Natural killer cell (primary cell): ENCODE results near the gene RIPOR2. TPM values are rescaled to one million over a fixed set of nuclear protein-coding genes. Genes with fewer than 3 reads are reported as not detected.

Source experiments
- ATAC-seq, 3 donors: fragments of 150-1000 bp in 2 of 3; fragments of 200-7000 bp in 1 of 3; cut with Tn5 transposase; 1 replicate in 1 of 3; 2 replicates in 2 of 3; pipeline ENCODE4 v1.10.0; 2021; ENCODE audit warnings: mild to moderate bottlenecking in 2 of 3, moderate library complexity in 2 of 3
- DNase-seq, 2 donors: peaks; one replicate each; pipeline versions ENCODE4 v3.0.0 to v3.0.0-alpha.2; 2013 to 2021; ENCODE audit warnings: mixed read lengths in 1 of 2
- H3K27ac ChIP-seq: one replicate; pipeline ENCODE4 v1.5.1; 2013; ENCODE audit warnings: mild to moderate bottlenecking, low read length
- H3K27me3 ChIP-seq: one replicate; pipeline ENCODE4 v1.6.1; 2013; ENCODE audit warnings: low read length; ENCODE audit not compliant: control insufficient read depth, insufficient read depth
- H3K36me3 ChIP-seq: one replicate; pipeline ENCODE4 v1.6.1; 2013; ENCODE audit warnings: low read length; ENCODE audit not compliant: control insufficient read depth, insufficient read depth
- H3K4me1 ChIP-seq: one replicate; pipeline ENCODE4 v1.6.1; 2013; ENCODE audit warnings: low read length; ENCODE audit not compliant: control insufficient read depth, insufficient read depth
- H3K4me3 ChIP-seq: one replicate; pipeline ENCODE4 v1.5.1; 2013; ENCODE audit warnings: low read length
- H3K9me3 ChIP-seq: one replicate; pipeline ENCODE4 v1.6.1; 2013; ENCODE audit warnings: low read length; ENCODE audit not compliant: control insufficient read depth, insufficient read depth
- H3K27ac Mint-ChIP-seq, 2 donors: one replicate each; pipeline ENCODE4 v1.8.0; 2022; ENCODE audit warnings: mild to moderate bottlenecking in 2 of 2, mixed read lengths in 2 of 2, moderate library complexity in 1 of 2
- H3K27me3 Mint-ChIP-seq, 2 donors: one replicate each; pipeline ENCODE4 v1.8.0; 2022; ENCODE audit warnings: low read depth in 2 of 2, mixed read lengths in 2 of 2
- H3K36me3 Mint-ChIP-seq: one replicate; pipeline ENCODE4 v1.8.0; 2022; ENCODE audit warnings: mixed read lengths
- H3K4me1 Mint-ChIP-seq, 2 donors: one replicate each; pipeline ENCODE4 v1.8.0; 2022; ENCODE audit warnings: mixed read lengths in 2 of 2
- H3K4me3 Mint-ChIP-seq: one replicate; pipeline ENCODE4 v1.8.0; 2022; ENCODE audit warnings: mild to moderate bottlenecking, moderate library complexity, mixed read lengths
- H3K9me3 Mint-ChIP-seq, 2 donors: one replicate each; pipeline ENCODE4 v1.8.0; 2022; ENCODE audit warnings: mixed read lengths in 2 of 2
- CTCF ChIP-seq: fragments of 200-600 bp; IDR thresholded peaks from one replicate; pipeline ENCODE4 v1.8.0; 2022; ENCODE audit warnings: antibody characterized with exemption
- WGBS: methylation state at CpG from one replicate; pipeline ENCODE4 v1.1.7; 2013; ENCODE audit warnings: missing lambda C conversion rate; ENCODE audit not compliant: insufficient coverage; 5-methylcytosine and 5-hydroxymethylcytosine counted together
- intact Hi-C: fragments of 100-400 bp; cut with micrococcal nuclease; formaldehyde crosslinking; loops from one replicate; pipeline ENCODE4 v1.14.2; 2022
- total RNA-seq, 4 donors: library from RNA; stranded (reverse); fragments of 120-200 nt in 1 of 4; gene quantifications; one replicate each; pipeline versions ENCODE4 v1.2.3 to v1.2.4, GENCODE V29; 2013 to 2022

RIPOR2 gene
- total RNA-seq, 3 donors from 2014 or later (not counting 1 experiment from before 2014, with no cell fraction given) = 234 to 312 (median 299) TPM

- no peak for TF ChIP-seq CTCF
- intact Hi-C loops = no loop called here
- Histone ChIP-seq H3K4me3 (no peak overlapping the region), H3K27me3 (no peaks in the 10 kb centered on the region), H3K4me1 (peaks cover 51% of the 10 kb centered on the region), H3K27ac (no peak overlapping the region), H3K9me3 (no peaks in the 10 kb centered on the region), H3K36me3 (peaks cover 37% of the 10 kb centered on the region)
- Mint-ChIP-seq H3K36me3 (no peaks in the 10 kb centered on the region), H3K4me1 (peaks cover 82 to 89% of the 10 kb centered on the region in 2 donors), H3K9me3 (no peaks in the 10 kb centered on the region), H3K4me3 (peak overlapping the region; percentile 22), H3K27ac (peak overlapping the region; percentile 90 to 93), H3K27me3 (no peaks in the 10 kb centered on the region)
- 89% methylated on average over 3 of the region's 5 CpGs for WGBS
- no peak for DNase-seq
- no peak for ATAC-seq
Observed at GRCh38 chr6:24888715-24889370, 46.9 kb downstream of the RIPOR2 start.

GRCh38 chr6:24887545-24888140, 48.1 kb downstream of the RIPOR2 start:
- intact Hi-C loops = no loop called here
- no peak overlapping the region for H3K27ac ChIP-seq
- ATAC-seq (no peak), DNase-seq (no peak)
- H3K4me1 ChIP-seq = peaks cover 50% of the 10 kb centered on the region
- peak overlapping the region; percentile 40 for H3K4me3 Mint-ChIP-seq
- no peaks in the 10 kb centered on the region for H3K9me3 ChIP-seq
- no peaks in the 10 kb centered on the region for H3K9me3 Mint-ChIP-seq
- peak overlapping the region; percentile 90 to 93 for H3K27ac Mint-ChIP-seq
- TF ChIP-seq CTCF = no peak
- peaks cover 82 to 89% of the 10 kb centered on the region in 2 donors for H3K4me1 Mint-ChIP-seq
- no peak overlapping the region for H3K4me3 ChIP-seq
- no peaks in the 10 kb centered on the region for H3K36me3 Mint-ChIP-seq
- no peaks in the 10 kb centered on the region for H3K27me3 Mint-ChIP-seq
- no peaks in the 10 kb centered on the region for H3K27me3 ChIP-seq
- 78% methylated on average over 3 of the region's 3 CpGs for WGBS
- H3K36me3 ChIP-seq = peaks cover 39% of the 10 kb centered on the region

GRCh38 chr6:24883618-24884017, 52.1 kb downstream of the RIPOR2 start:
- no peak for TF ChIP-seq CTCF
- Histone ChIP-seq H3K9me3 (no peaks in the 10 kb centered on the region), H3K4me3 (no peak overlapping the region), H3K36me3 (peaks cover 44% of the 10 kb centered on the region), H3K27me3 (no peaks in the 10 kb centered on the region), H3K27ac (peak overlapping the region; percentile 12), H3K4me1 (peaks cover 42% of the 10 kb centered on the region)
- peaks cover 91 to 92% of the 10 kb centered on the region in 2 donors for H3K4me1 Mint-ChIP-seq
- DNase-seq = peak in 1 of 2 donors; percentile 40
- peak overlapping the region; percentile 18 for H3K4me3 Mint-ChIP-seq
- peak in 1 of 3 donors; percentile 58 for ATAC-seq
- H3K36me3 Mint-ChIP-seq = no peaks in the 10 kb centered on the region
- WGBS = 41% methylated on average over 2 of the region's 5 CpGs
- intact Hi-C loops = loop anchor here (2.0 kb wide), 1 partner anchor 17 kb away; no protein-coding TSS in a partner anchor
- H3K27me3 Mint-ChIP-seq = no peaks in the 10 kb centered on the region
- H3K27ac Mint-ChIP-seq = peak overlapping the region; percentile 90 to 93
- H3K9me3 Mint-ChIP-seq = no peaks in the 10 kb centered on the region
